Caco-2 (cell line): Measurements from ENCODE around the gene FBXO28. TPM values are rescaled to one million over a fixed set of nuclear protein-coding genes. Genes with fewer than 3 reads are reported as not detected.

ENCODE experiments used
- BruUV-seq: library from RNA; stranded (reverse); fragments of 400-500 nt; replicated peaks from 2 replicates; lab custom pipeline; 2021; lab: Mats Ljungman, UMichigan
- CTCF ChIA-PET: fragments of 300-600 bp; sonication (Branson Sonifier 250); formaldehyde crosslinking; loops from one replicate; lab custom pipeline; 2022; ENCODE audit warnings: antibody characterized with exemption; lab: Charles Lee
- POLR2A ChIA-PET: fragments of 300-600 bp; sonication (Branson Sonifier 250); formaldehyde crosslinking; loops from one replicate; lab custom pipeline; 2022; ENCODE audit warnings: antibody characterized with exemption; lab: Charles Lee
- DNase-seq, 2 experiments: peaks; one replicate each; pipeline versions ENCODE4 v3.0.0 to v3.0.0-alpha.2; 2020 to 2022
- H3K27me3 ChIP-seq: replicated peaks from 2 replicates; pipeline ENCODE4 v1.6.0; 2011; ENCODE audit warnings: low read length; ENCODE audit not compliant: control insufficient read depth, insufficient read depth
- H3K36me3 ChIP-seq: 2 replicates; pipeline ENCODE4 v1.5.1; 2011; ENCODE audit warnings: low read length; ENCODE audit not compliant: control insufficient read depth, insufficient read depth
- H3K4me1 ChIP-seq: fragments of 250-450 bp; sonication (Bioruptor Pico); 2 replicates; pipeline ENCODE4 v1.5.1; 2020; ENCODE audit warnings: mild to moderate bottlenecking
- H3K4me3 ChIP-seq: 2 replicates; pipeline ENCODE4 v1.5.1; 2011; ENCODE audit warnings: low read depth, mild to moderate bottlenecking, control low read depth, low read length
- H3K9me3 ChIP-seq: fragments of 250-450 bp; sonication (Bioruptor Pico); 2 replicates; pipeline ENCODE4 v1.5.1; 2020; ENCODE audit warnings: mild to moderate bottlenecking, moderate library complexity
- H3K27ac Mint-ChIP-seq: one replicate; pipeline ENCODE4 v1.8.0; 2022; ENCODE audit warnings: mixed read lengths; ENCODE audit not compliant: unreplicated experiment
- H3K27me3 Mint-ChIP-seq: one replicate; pipeline ENCODE4 v1.8.0; 2022; ENCODE audit warnings: mixed read lengths; ENCODE audit not compliant: insufficient read depth, unreplicated experiment
- H3K36me3 Mint-ChIP-seq: one replicate; pipeline ENCODE4 v1.8.0; 2022; ENCODE audit warnings: mild to moderate bottlenecking, mixed read lengths; ENCODE audit not compliant: insufficient read depth, unreplicated experiment
- H3K4me1 Mint-ChIP-seq: one replicate; pipeline ENCODE4 v1.8.0; 2022; ENCODE audit warnings: low read depth, mixed read lengths; ENCODE audit not compliant: unreplicated experiment
- H3K4me3 Mint-ChIP-seq: one replicate; pipeline ENCODE4 v1.8.0; 2022; ENCODE audit warnings: mild to moderate bottlenecking, moderate library complexity, mixed read lengths; ENCODE audit not compliant: unreplicated experiment
- H3K9me3 Mint-ChIP-seq: one replicate; pipeline ENCODE4 v1.8.0; 2022; ENCODE audit warnings: mixed read lengths; ENCODE audit not compliant: unreplicated experiment
- intact Hi-C: fragments of 100-400 bp; cut with micrococcal nuclease; formaldehyde crosslinking; loops from one replicate; pipeline ENCODE4 v1.10.0; 2022; ENCODE audit not compliant: unreplicated experiment
- total RNA-seq: library from RNA; stranded (reverse); gene quantifications from 2 replicates; pipeline ENCODE4 v1.2.3, GENCODE V29; 2022
- TF ChIP-seq, protein P1 (sequence below), 2 experiments: fragments of 200-600 bp in 1 of 2; IDR thresholded peaks; 1 replicate in 1 of 2; 2 replicates in 1 of 2; pipeline versions ENCODE4 v1.5.1 to v1.8.0; 2011 to 2022; ENCODE audit warnings: antibody characterized with exemption in 1 of 2, control low read depth in 1 of 2, inconsistent platforms in 1 of 2, low read depth in 1 of 2, low read length in 1 of 2, mild to moderate bottlenecking in 1 of 2, moderate library complexity in 1 of 2; ENCODE audit not compliant: insufficient read depth in 1 of 2, severe bottlenecking in 1 of 2, unreplicated experiment in 1 of 2

FBXO28 gene
- total RNA-seq, 1 experiment from 2014 or later, result 31.3 TPM

DNA sequence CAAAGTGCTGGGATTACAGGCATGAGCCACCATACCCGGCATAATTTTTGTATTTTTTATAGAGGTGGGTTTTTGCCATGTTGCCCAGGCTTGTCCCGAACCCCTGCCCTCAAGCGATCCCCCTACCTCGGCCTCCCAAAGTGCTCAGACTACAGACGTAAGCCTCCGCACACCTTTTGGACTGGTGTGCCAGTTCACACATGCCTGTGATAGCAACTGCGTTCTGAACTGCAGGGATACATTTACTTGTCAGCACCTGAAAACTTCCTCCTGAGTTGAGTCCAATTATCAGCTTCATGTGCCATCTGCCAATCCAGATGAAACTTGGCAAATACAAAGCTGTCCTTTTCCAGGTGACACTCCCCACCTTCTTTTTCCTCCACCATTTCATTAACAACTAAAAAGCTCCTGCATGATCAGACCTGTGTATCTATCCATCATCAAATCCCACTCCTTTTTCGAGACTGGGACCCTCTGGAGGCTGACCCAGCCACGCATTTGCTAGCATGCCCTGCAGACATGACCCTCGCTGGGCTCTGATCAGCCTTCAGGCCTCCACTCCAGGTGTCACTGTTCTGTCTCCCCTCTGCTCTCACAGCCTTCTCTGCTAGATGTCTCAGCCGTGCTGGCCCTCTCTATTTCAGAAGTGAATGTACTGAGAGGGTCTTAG lies 67.0 kb downstream of the FBXO28 start:
- no peak for DNase-seq
- Histone ChIP-seq H3K4me1 (peaks cover 6% of the 10 kb centered on the region), H3K27me3 (no peaks in the 10 kb centered on the region), H3K36me3 (no peaks in the 10 kb centered on the region), H3K9me3 (no peaks in the 10 kb centered on the region), H3K4me3 (no peak overlapping the region)
- TF ChIP-seq, protein P1, sequence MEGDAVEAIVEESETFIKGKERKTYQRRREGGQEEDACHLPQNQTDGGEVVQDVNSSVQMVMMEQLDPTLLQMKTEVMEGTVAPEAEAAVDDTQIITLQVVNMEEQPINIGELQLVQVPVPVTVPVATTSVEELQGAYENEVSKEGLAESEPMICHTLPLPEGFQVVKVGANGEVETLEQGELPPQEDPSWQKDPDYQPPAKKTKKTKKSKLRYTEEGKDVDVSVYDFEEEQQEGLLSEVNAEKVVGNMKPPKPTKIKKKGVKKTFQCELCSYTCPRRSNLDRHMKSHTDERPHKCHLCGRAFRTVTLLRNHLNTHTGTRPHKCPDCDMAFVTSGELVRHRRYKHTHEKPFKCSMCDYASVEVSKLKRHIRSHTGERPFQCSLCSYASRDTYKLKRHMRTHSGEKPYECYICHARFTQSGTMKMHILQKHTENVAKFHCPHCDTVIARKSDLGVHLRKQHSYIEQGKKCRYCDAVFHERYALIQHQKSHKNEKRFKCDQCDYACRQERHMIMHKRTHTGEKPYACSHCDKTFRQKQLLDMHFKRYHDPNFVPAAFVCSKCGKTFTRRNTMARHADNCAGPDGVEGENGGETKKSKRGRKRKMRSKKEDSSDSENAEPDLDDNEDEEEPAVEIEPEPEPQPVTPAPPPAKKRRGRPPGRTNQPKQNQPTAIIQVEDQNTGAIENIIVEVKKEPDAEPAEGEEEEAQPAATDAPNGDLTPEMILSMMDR (IDR thresholded peaks at IDR 0.05; ENCODE audit: insufficient read depth in 1 of 2, low read depth in 1 of 2, low read length in 1 of 2, severe bottlenecking in 1 of 2, unreplicated experiment in 1 of 2), result no peak
- H3K9me3 Mint-ChIP-seq, result no peaks in the 10 kb centered on the region
- intact Hi-C loops, result no loop called here
- H3K36me3 Mint-ChIP-seq, result peaks cover 6% of the 10 kb centered on the region
- POLR2A ChIA-PET, result no interaction called here
- BruUV-seq, result no TSS peak
- H3K27me3 Mint-ChIP-seq, result no peaks in the 10 kb centered on the region
- H3K4me3 Mint-ChIP-seq, result no peak overlapping the region
- peaks cover 13% of the 10 kb centered on the region for H3K4me1 Mint-ChIP-seq
- CTCF ChIA-PET, result no interaction called here
- no peak overlapping the region for H3K27ac Mint-ChIP-seq

DNA sequence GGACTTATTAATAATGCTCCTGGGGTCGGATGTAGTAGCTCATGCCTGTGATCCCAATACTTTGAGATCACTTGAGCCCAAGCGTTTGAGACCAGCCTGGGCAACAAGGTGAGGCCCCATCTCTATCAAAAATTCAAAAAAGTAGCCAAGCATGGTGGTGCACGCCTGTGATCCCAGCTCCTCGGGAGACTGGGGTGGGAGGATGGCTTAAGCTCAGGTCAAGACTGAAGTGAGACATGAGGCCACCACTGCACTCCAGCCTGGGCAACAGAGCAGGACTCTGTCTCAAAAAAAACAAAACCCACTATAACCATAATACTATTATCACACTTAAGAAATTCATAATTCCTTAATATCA lies 67.5 kb downstream of the FBXO28 start:
- Mint-ChIP-seq H3K4me3 (no peak overlapping the region), H3K27ac (no peak overlapping the region), H3K4me1 (peaks cover 13% of the 10 kb centered on the region), H3K27me3 (no peaks in the 10 kb centered on the region), H3K36me3 (peaks cover 6% of the 10 kb centered on the region), H3K9me3 (no peaks in the 10 kb centered on the region)
- peaks cover 6% of the 10 kb centered on the region for H3K4me1 ChIP-seq
- TF ChIP-seq, protein P1 (IDR thresholded peaks at IDR 0.05; ENCODE audit: insufficient read depth in 1 of 2, low read depth in 1 of 2, low read length in 1 of 2, severe bottlenecking in 1 of 2, unreplicated experiment in 1 of 2), result no peak
- no TSS peak for BruUV-seq
- H3K27me3 ChIP-seq, result no peaks in the 10 kb centered on the region
- intact Hi-C loops, result no loop called here
- no peak overlapping the region for H3K4me3 ChIP-seq
- DNase-seq, result no peak
- CTCF ChIA-PET, result no interaction called here
- no peaks in the 10 kb centered on the region for H3K36me3 ChIP-seq
- POLR2A ChIA-PET, result no interaction called here
- no peaks in the 10 kb centered on the region for H3K9me3 ChIP-seq

DNA sequence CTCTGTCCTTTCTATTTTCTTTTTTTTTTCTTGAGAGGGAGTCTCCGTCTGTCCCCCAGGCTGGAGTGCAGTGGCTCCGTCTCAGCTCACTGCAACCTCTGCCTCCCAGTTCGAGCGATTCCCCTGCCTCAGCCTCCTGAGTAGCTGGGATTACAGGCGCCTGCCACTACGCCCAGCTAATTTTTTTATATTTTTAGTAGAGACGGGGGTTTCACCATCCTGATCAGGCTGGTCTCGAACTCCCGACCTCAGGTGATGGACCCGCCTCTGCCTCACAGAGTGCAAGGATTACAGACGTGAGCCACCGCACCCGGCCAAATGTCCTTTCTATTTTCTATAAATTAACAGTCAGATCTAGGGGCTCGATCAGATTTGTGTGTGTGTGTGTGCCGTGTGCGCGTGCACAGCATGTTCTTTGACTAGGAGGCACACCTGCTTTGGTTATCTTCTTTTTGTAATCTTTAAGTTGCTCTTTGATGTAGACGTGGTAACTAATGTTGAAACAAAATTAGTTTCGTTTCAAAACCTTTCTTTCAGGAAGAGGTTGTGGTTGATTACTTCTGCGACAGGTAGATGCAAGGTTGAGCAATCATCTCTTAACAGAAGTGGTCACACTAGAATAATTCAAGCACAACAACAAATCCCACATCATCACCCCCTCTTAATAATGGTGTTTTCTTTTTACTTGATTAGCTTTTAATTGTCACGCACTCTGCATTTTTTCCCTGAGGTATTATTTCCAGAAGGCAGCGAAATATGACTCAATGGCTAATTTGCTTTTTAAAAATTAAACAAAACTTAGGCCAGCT lies 68.3 kb downstream of the FBXO28 start:
- peaks cover 6% of the 10 kb centered on the region for H3K4me1 ChIP-seq
- CTCF ChIA-PET, result interaction anchor here (1.0 to 1.1 kb wide), 2 partner anchors 31 to 66 kb away, joined by 6 to 7 read pairs; no protein-coding TSS in a partner anchor

More for the DNA sequence above, 68.3 kb downstream of the FBXO28 start:
- POLR2A ChIA-PET, result interaction anchor here (0.6 to 1.1 kb wide), 4 partner anchors 23 to 139 kb away, joined by 3 to 6 read pairs (median 4); no protein-coding TSS in a partner anchor
- Mint-ChIP-seq H3K27ac (peak overlapping the region; percentile 89), H3K27me3 (no peaks in the 10 kb centered on the region), H3K9me3 (no peaks in the 10 kb centered on the region), H3K4me3 (peak overlapping the region; percentile 83), H3K36me3 (peaks cover 6% of the 10 kb centered on the region), H3K4me1 (peaks cover 13% of the 10 kb centered on the region)
- BruUV-seq, result TSS peak; percentile 80
- TF ChIP-seq, protein P1 (IDR thresholded peaks at IDR 0.05; ENCODE audit: insufficient read depth in 1 of 2, low read depth in 1 of 2, low read length in 1 of 2, severe bottlenecking in 1 of 2, unreplicated experiment in 1 of 2), result no peak
- intact Hi-C loops, result no loop called here
- DNase-seq, result no peak
- Histone ChIP-seq H3K4me3 (peak overlapping the region; percentile 92), H3K36me3 (no peaks in the 10 kb centered on the region), H3K27me3 (no peaks in the 10 kb centered on the region), H3K9me3 (no peaks in the 10 kb centered on the region)
